Chondrocyte (in vitro differentiated cells): ENCODE measurements around the gene ATP11A. TPM values are rescaled to one million over a fixed set of nuclear protein-coding genes. Genes with fewer than 3 reads are reported as not detected.

ENCODE experiments used
- DNase-seq: peaks from one replicate; pipeline ENCODE4 v3.0.0; 2021; ENCODE audit warnings: mixed read lengths, low spot score
- H3K27ac Mint-ChIP-seq: one replicate; pipeline ENCODE4 v1.8.0; 2021; ENCODE audit warnings: mild to moderate bottlenecking, moderate library complexity, mixed read lengths; ENCODE audit not compliant: unreplicated experiment
- H3K27me3 Mint-ChIP-seq: 2 replicates; pipeline ENCODE4 v1.8.0; 2021; ENCODE audit warnings: low read depth, mixed read lengths
- H3K36me3 Mint-ChIP-seq: 2 replicates; pipeline ENCODE4 v1.8.0; 2021; ENCODE audit warnings: low read depth, mixed read lengths
- H3K4me1 Mint-ChIP-seq: 2 replicates; pipeline ENCODE4 v1.8.0; 2021; ENCODE audit warnings: low read depth, mild to moderate bottlenecking, mixed read lengths
- H3K4me3 Mint-ChIP-seq: one replicate; pipeline ENCODE4 v1.8.0; 2021; ENCODE audit warnings: mild to moderate bottlenecking, moderate library complexity, mixed read lengths; ENCODE audit not compliant: unreplicated experiment
- H3K9me3 Mint-ChIP-seq: 2 replicates; pipeline ENCODE4 v1.8.0; 2021; ENCODE audit warnings: low read depth, mixed read lengths
- total RNA-seq: library from RNA; stranded (reverse); gene quantifications from 3 replicates; pipeline ENCODE4 v1.2.1, GENCODE V29; 2021
- TF ChIP-seq, protein P1 (sequence below): fragments of 200-600 bp; sonication (generic); IDR thresholded peaks from 2 replicates; pipeline ENCODE4 v1.5.0; 2021; ENCODE audit warnings: antibody characterized with exemption, mild to moderate bottlenecking, moderate library complexity

Gene ATP11A
- total RNA-seq, 1 donor from 2014 or later = 13.1 TPM

DNA sequence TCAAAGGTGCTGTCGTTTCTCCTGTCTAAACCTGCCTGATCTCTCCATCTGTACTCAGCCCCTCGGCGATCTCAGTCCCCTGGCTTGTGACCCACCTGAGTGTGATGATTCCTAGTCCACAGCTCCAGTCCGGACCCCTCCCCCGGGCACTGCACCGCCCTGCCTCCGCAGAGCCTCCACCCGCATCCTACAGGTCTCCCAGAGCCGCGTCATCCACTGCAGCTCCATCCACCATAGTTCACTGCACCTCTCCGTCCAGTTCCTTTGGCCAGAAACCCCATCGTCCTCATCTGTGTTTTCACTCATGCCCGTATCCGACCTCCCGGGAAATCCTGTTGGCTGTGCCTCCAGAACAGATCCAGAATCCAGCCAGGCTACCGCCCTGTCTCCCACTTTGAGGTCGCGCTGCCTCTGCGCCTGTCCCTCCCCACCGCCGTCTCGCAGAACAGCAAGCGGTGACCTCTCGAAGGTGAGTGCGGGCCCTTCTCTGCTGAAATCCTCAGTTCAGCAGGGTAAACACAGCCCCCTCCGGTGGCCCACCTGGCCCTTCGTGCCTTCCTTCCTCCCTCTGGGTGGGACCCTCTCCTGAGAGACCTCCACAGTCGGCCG is 227.3 kb downstream of the ATP11A start:
- Mint-ChIP-seq H3K4me3 (no peak overlapping the region), H3K9me3 (no peaks in the 10 kb centered on the region), H3K27ac (no peak overlapping the region), H3K4me1 (peaks cover 9% of the 10 kb centered on the region), H3K27me3 (peaks cover 32% of the 10 kb centered on the region), H3K36me3 (peaks cover 5% of the 10 kb centered on the region)
- TF ChIP-seq, protein P1, sequence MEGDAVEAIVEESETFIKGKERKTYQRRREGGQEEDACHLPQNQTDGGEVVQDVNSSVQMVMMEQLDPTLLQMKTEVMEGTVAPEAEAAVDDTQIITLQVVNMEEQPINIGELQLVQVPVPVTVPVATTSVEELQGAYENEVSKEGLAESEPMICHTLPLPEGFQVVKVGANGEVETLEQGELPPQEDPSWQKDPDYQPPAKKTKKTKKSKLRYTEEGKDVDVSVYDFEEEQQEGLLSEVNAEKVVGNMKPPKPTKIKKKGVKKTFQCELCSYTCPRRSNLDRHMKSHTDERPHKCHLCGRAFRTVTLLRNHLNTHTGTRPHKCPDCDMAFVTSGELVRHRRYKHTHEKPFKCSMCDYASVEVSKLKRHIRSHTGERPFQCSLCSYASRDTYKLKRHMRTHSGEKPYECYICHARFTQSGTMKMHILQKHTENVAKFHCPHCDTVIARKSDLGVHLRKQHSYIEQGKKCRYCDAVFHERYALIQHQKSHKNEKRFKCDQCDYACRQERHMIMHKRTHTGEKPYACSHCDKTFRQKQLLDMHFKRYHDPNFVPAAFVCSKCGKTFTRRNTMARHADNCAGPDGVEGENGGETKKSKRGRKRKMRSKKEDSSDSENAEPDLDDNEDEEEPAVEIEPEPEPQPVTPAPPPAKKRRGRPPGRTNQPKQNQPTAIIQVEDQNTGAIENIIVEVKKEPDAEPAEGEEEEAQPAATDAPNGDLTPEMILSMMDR = no peak
- DNase-seq = no peak

DNA sequence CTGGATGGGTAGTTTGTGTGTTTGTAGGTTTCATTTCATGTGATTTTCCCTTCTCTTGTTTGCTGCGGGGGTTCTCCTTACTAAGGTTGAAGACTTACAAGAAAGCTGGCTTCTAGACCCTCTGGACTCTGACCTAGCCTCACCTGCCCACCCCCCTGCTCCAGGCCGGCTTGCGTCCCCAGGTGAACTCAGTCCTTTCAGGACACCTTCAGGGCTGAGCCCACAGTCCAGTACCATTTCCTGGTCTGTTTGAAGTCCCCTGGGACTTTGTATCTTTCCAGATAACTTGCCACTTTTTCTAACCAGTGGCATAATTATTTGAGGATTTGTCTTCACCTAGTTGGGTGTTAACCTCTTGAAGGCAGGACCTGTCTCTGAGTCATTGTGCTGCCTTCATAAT is 227.9 kb downstream of the ATP11A start:
- Mint-ChIP-seq H3K27me3 (peaks cover 34% of the 10 kb centered on the region), H3K4me1 (peaks cover 9% of the 10 kb centered on the region), H3K4me3 (no peak overlapping the region), H3K27ac (no peak overlapping the region), H3K9me3 (no peaks in the 10 kb centered on the region), H3K36me3 (peaks cover 7% of the 10 kb centered on the region)
- TF ChIP-seq, protein P1 = no peak
- DNase-seq = no peak

DNA sequence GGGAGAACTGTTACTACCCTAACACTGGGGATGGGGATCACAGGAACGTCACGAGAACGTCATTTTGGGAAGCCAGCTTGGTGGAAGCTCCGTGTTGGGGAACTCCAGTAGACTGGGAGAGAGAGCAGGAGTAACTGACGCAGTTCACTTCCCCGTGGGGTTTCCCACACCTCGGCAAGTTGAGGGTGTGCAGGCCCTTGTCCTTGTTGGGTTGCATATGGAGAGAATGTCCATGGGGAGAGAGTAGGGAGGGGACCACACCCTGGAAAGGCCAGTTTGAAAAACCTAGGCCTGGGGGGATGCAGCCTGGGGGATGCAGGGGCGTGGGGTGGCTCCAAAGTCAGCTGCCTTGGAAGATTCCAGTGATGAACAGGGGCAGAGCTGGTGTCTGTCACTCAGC is 228.4 kb downstream of the ATP11A start:
- TF ChIP-seq, protein P1 = no peak
- no peak overlapping the region for H3K27ac Mint-ChIP-seq
- H3K4me1 Mint-ChIP-seq = peaks cover 9% of the 10 kb centered on the region
- no peak overlapping the region for H3K4me3 Mint-ChIP-seq
- H3K36me3 Mint-ChIP-seq = peaks cover 7% of the 10 kb centered on the region
- H3K27me3 Mint-ChIP-seq = peaks cover 34% of the 10 kb centered on the region
- H3K9me3 Mint-ChIP-seq = no peaks in the 10 kb centered on the region
- DNase-seq = no peak

DNA sequence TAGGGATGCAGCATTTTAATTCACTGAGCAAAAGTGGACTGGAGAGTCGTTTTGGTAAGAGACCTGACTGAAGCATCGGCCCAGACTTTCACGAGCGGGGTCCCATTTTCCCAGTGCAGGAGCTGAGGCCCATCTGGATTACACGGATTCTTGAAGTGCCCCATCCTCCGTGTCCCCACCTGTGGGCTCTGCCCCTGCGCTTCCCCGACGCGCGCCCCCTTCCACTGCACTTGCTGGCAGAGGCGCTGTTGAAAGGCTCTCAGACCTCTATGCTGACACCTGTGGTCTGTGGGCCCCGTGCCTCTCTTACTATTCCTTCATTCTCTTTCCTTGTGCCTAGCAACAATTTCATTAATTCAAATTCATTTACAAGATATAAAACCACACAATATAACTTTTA is 228.9 kb downstream of the ATP11A start:
- TF ChIP-seq, protein P1 = no peak
- Mint-ChIP-seq H3K27me3 (peaks cover 36% of the 10 kb centered on the region), H3K4me3 (no peak overlapping the region)

DNA sequence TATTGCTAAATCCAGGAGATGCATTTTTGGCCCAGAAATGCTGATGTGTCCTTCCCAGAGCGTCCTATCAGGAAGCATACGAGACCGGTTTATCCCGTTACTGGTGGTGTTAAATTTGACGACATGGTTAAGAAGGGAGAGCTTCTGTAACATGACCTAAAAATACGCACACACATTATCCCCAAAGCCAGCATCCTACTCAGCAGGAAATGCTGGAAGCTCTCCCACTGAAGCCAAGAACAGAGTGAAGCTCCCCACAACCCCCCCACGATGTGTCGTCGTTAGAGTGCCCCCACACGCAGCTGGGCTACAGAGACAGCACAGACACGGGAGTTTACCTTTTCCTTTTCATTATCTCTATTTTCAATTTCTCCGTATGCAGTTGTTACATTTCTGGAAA is 234.1 kb downstream of the ATP11A start:
- Mint-ChIP-seq H3K27ac (no peak overlapping the region), H3K4me1 (no peaks in the 10 kb centered on the region), H3K36me3 (peaks cover 4% of the 10 kb centered on the region), H3K27me3 (peaks cover 22% of the 10 kb centered on the region), H3K4me3 (no peak overlapping the region), H3K9me3 (peaks cover 9% of the 10 kb centered on the region)
- TF ChIP-seq, protein P1 = no peak
- DNase-seq = no peak

More for the DNA sequence above, 228.9 kb downstream of the ATP11A start:
- DNase-seq = no peak
- Mint-ChIP-seq H3K9me3 (no peaks in the 10 kb centered on the region), H3K27ac (no peak overlapping the region), H3K4me1 (peaks cover 9% of the 10 kb centered on the region), H3K36me3 (peaks cover 7% of the 10 kb centered on the region)
